ENCODE measurements around the gene PACRG.

Gene PACRG

GRCh38 chr6:162710936-162711335, 16.8 kb upstream of the PACRG start:
- DNase-seq (ENCODE audit: low read depth): no peak

- no peak for DNase-seq (ENCODE audit: low read depth)
Measured at GRCh38 chr6:162711376-162711775, 16.4 kb upstream of the PACRG start.

GRCh38 chr6:162712694-162713093, 15.1 kb upstream of the PACRG start:
- no peak for DNase-seq (ENCODE audit: low read depth)

GRCh38 chr6:162713974-162714780, 13.6 kb upstream of the PACRG start:
- no peak for DNase-seq (ENCODE audit: low read depth)

GRCh38 chr6:162715601-162716000, 12.2 kb upstream of the PACRG start:
- no peak for DNase-seq (ENCODE audit: low read depth)

- no peak for DNase-seq (ENCODE audit: low read depth)
Measured at GRCh38 chr6:162719528-162719927, 8.2 kb upstream of the PACRG start.

- DNase-seq (ENCODE audit: low read depth): no peak
Measured at GRCh38 chr6:162721404-162721687, 6.4 kb upstream of the PACRG start.

- no peak for DNase-seq (ENCODE audit: low read depth)
Measured at GRCh38 chr6:162722226-162722625, 5.5 kb upstream of the PACRG start.

- no peak for DNase-seq (ENCODE audit: low read depth)
Measured at GRCh38 chr6:162722633-162723032, 5.1 kb upstream of the PACRG start.

GRCh38 chr6:162726947-162727321, 840 bp upstream of the PACRG start:
- no peak for DNase-seq (ENCODE audit: low read depth)

- DNase-seq (ENCODE audit: low read depth): no peak
Measured at GRCh38 chr6:162728197-162728596, 423 bp downstream of the PACRG start.

GRCh38 chr6:162728706-162729105, 932 bp downstream of the PACRG start:
- no peak for DNase-seq (ENCODE audit: low read depth)

GRCh38 chr6:162730502-162730901, 2.7 kb downstream of the PACRG start:
- DNase-seq (ENCODE audit: low read depth): no peak

- no peak for DNase-seq (ENCODE audit: low read depth)
Measured at GRCh38 chr6:162733489-162733888, 5.7 kb downstream of the PACRG start.

- DNase-seq (ENCODE audit: low read depth): no peak
Measured at GRCh38 chr6:162736961-162737360, 9.2 kb downstream of the PACRG start.

- no peak for DNase-seq (ENCODE audit: low read depth)
Measured at GRCh38 chr6:162750776-162751175, 23.0 kb downstream of the PACRG start.

GRCh38 chr6:162751211-162751859, 23.6 kb downstream of the PACRG start:
- no peak for DNase-seq (ENCODE audit: low read depth)

GRCh38 chr6:162753775-162754174, 26.0 kb downstream of the PACRG start:
- no peak for DNase-seq (ENCODE audit: low read depth)

GRCh38 chr6:162770136-162770535, 42.4 kb downstream of the PACRG start:
- no peak for DNase-seq (ENCODE audit: low read depth)

GRCh38 chr6:162770955-162771354, 43.2 kb downstream of the PACRG start:
- DNase-seq (ENCODE audit: low read depth): no peak

GRCh38 chr6:162772466-162772865, 44.7 kb downstream of the PACRG start:
- no peak for DNase-seq (ENCODE audit: low read depth)

- DNase-seq (ENCODE audit: low read depth): no peak
Measured at GRCh38 chr6:162773996-162774395, 46.2 kb downstream of the PACRG start.

- no peak for DNase-seq (ENCODE audit: low read depth)
Measured at GRCh38 chr6:162777091-162777490, 49.3 kb downstream of the PACRG start.

GRCh38 chr6:162778603-162779002, 50.8 kb downstream of the PACRG start:
- no peak for DNase-seq (ENCODE audit: low read depth)

Data from stimulated activated CD8-positive, alpha-beta memory T cell treated with anti-CD3 and anti-CD28 coated beads, Interleukin-12 subunit alpha, Interleukin-12 subunit beta, amount 100 ng/mL, for 4 hours (primary cell).